ENCODE data around the gene GPR27.

DNA sequence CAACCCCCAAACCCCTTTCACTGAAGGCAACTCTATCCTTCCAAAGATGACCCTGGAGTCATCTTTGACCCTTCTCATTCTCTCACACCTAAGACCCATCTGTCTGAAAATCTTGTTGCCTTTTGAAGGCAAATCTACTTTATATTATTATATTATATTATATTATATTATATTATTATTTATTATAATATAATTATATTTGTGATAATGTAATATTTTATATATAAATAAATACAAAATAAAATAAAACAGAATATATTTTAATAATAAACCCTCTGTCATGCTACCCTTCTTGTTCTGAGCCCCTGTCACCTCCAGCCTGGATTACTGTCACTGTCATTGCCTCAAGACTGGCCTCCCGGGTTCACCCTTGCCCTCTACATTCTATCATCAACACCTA is 36.3 kb downstream of the GPR27 start:
- TF ChIP-seq POLR2AphosphoS5 (IDR thresholded peaks at IDR 0.05; ENCODE audit: low read depth, low read length): no peak
- TF ChIP-seq SIN3A (IDR thresholded peaks at IDR 0.05; ENCODE audit: borderline replicate concordance, insufficient read depth, low read length): no peak

Measured in PFSK-1 (cell line).